Measurements from ENCODE around the gene TEX36.

Gene TEX36

GRCh38 chr10:125608474-125608873 is 74.5 kb downstream of the TEX36 start:
- TF ChIP-seq CTCF (IDR thresholded peaks at IDR 0.05): no peak

- TF ChIP-seq CTCF (IDR thresholded peaks at IDR 0.05): no peak
These were observed 75.2 kb downstream of the TEX36 start for GRCh38 chr10:125607689-125608290.

- no peak for TF ChIP-seq CTCF (IDR thresholded peaks at IDR 0.05)
These were observed 76.5 kb downstream of the TEX36 start for GRCh38 chr10:125606414-125607010.

Data from LNCAP (cell line).